ENCODE results near the gene TRIM31.
"Not testable (repeated sequence)": the region's sequence is repeated elsewhere in the genome, so short reads cannot be mapped to it uniquely, and the experiment has no call there.

The TRIM31 gene

GRCh38 chr6:30149234-30149633 is 36.3 kb upstream of the TRIM31 start:
- FAIRE-seq (no peak), DNase-seq (ENCODE audit: low spot score) (no peak)

DNA sequence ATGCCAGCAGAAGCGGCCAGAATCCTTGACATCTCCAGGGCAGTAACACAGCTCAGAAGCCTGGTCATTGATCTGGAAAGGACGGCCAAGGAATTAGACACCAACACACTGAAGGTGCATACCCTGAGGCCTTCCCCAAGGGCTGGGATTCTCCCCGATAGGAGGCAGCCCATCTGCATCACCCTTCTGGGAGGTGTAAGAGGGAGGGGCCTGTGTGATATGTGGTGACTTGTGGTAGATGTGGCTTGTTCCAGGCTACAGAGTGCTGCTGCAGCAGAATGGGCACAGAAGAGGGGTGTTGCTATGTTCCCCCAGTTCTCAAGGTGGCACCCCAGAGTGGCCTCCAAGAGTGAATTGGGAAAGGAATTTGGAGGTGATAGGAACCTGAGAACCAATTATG is 34.2 kb upstream of the TRIM31 start:
- no peak for FAIRE-seq
- DNase-seq (ENCODE audit: low spot score) = no peak

DNA sequence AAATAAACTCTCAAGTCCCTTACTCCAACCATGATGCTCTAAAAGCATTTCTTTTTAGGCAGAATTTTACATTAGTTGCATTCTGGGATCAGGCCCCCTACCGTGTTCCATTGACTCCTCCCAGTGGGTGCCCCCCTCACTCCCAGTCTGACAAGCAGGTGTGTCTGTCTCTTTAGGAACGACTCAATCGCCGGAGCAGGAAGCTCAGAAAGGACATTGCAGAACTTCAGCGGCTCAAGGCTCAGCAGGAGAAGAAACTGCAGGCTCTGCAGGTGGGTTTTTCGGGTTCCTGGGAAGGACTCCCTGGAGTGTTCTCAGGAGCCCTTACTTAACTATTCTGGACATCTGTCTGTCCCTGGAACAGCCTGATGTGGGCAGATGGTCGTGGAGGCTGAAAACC is 32.9 kb upstream of the TRIM31 start:
- FAIRE-seq (no peak), DNase-seq (ENCODE audit: low spot score) (no peak)

DNA sequence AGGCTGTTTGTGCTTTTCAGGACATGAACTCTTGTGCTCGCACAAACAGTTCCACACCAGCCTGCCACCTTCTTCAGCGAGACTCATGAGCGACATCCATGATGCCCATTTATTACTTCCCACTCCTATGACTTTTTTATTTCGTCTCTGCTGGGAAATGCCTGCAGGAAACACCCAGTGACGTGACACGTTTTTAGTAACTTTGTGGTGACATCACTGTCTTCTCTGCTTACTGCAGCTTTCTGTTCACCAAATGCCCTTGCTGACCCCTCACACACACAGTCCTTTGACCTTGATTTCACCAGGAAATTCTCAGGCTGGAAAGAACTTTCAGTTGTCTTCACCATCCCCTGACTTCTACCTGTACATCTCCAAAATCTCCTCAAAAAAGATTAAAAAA is 31.9 kb upstream of the TRIM31 start:
- FAIRE-seq (no peak), DNase-seq (ENCODE audit: low spot score) (no peak)

DNA sequence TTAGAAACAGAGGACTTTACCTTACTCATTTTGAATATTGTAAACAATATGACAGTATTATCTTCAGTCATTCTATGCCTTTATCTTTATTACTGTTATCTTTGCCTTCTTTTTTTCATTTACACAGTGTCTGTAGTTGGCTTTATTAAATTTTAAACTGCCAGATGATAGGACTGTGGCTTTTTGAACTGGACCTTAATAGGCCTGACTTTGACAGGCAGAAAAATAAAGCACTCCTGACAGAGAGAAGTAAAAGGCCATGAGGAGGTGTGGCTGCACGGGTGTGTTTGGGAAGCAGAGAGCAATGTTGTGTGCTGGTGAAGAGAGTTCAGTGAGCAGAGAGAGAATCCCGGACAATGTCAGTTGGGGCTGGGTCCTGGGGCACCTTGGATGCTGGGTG is 30.9 kb upstream of the TRIM31 start:
- FAIRE-seq = no peak
- DNase-seq (ENCODE audit: low spot score) = no peak

GRCh38 chr6:30142665-30143064 is 29.8 kb upstream of the TRIM31 start:
- no peak for FAIRE-seq
- no peak for DNase-seq (ENCODE audit: low spot score)

DNA sequence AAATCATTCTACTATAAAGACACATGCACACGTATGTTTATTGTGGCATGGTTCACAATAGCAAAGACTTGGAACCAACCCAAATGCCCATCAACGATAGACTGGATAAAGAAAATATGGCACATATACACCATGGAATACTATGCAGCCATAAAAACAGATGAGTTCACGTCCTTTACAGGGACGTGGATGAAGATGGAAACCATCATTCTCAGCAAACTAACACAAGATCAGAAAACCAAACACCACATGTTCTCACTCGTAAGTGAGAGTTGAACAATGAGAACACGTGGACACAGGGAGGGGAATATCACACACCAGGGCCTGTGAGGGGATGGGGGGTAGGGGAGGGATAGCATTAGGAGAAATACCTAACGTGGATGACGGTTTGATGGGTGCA is 27.4 kb upstream of the TRIM31 start:
- FAIRE-seq; DNase-seq (ENCODE audit: low spot score): not testable (repeated sequence)

GRCh38 chr6:30136570-30137286 is 23.8 kb upstream of the TRIM31 start:
- DNase-seq (ENCODE audit: low spot score) = no peak
- FAIRE-seq = no peak

DNA sequence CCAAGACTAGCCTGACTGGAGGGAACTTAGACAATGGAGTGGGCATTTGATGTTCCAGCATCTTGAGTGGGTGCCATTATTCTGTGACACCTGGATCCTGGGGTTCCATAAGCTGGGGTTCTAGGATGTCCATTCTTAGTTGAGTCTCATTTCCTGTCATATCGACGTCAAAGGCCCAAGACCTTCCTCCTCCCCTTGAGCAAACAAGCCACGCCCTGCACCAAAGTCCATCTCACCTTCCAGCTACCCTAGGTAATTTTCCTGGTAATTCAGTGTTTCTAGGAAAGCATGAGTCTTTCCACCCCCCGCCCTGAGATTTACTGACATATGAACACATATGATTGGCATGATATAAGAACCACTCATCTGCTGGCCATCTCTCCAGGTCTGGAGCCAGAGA is 22.9 kb upstream of the TRIM31 start, which contains the start of gene TRIM40:
TSS of gene TRIM40 (plus strand) at position 384 of the 400 bp plus-strand sequence. CDS start 897 bp downstream, outside the sequence.
- DNase-seq (ENCODE audit: low spot score) = no peak
- FAIRE-seq = no peak

- FAIRE-seq (no peak), DNase-seq (ENCODE audit: low spot score) (no peak)
Observed at GRCh38 chr6:30135147-30135546, 22.3 kb upstream of the TRIM31 start.

DNA sequence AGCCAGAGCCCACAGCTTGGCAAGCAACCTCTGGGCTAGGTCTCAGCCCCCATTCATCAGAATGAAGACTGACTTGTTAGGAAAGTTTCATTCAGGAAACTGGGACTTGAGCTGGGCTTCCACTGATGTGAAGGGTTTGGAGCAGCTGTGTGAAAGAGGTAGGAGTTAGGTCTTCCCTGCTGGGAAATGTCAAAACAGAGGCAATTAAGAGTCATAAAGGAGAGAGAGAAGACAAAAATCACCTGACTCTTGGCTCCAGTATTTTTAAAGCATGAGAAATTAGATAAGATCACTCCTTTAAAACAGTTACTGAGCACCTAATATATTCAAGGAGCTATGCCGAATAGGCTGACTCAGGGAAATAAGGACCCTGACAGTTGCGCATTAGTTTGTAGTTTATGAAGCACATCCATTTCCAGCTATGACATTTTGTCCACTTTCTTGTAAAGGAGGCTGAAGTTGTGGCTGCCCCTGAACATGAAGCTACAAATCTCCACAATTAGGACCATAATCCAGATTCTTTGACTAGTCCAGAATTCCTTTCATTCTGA is 19.1 kb upstream of the TRIM31 start:
- DNase-seq (ENCODE audit: low spot score) = no peak
- FAIRE-seq = no peak

- FAIRE-seq (peak; percentile 20), DNase-seq (ENCODE audit: low spot score) (peak; percentile 67)
Observed at GRCh38 chr6:30130887-30131862, 18.3 kb upstream of the TRIM31 start.

- DNase-seq (ENCODE audit: low spot score) = no peak
Observed at GRCh38 chr6:30130179-30130679, 17.3 kb upstream of the TRIM31 start.

DNA sequence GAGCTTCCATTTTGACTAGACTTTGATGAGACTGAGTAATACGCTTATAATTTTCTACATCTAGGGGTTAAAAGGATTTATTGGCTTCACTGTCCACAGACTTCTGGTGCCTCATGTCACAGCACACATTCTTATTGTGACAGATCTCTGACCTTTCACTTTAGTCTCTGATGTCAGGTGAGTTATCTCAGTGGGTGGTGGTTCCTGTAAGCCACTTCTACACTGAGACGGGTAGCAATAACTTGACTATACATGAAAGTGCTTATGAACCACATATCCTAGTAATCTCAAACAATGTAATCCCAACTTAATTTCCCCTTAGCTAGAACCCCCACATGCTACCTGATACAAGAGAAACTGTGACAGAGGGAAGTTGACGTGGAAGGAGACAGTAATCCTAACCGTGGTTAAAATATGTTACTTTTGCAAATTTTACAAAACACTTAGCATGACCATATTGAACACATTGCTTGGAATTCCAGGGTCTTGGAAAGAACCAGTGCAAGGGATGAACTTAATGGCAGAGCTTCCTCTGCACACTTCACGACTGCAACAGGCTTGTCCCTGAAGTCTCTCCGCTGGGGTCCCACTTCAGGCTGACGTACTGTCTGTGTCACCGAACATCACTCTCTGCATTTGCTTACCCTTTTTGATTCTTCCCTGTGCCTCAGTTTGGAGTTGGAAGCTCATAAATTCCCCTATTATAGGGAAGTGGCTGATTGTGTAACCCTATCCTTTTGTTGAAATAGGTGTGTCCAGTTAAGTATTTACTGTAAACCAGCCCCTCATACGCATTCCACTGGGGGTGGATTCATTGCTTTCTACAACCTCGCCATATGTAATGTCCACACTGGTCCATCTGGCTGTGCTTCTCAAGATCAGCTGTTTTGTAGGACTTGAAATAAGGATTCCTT is 16.6 kb upstream of the TRIM31 start:
- DNase-seq (ENCODE audit: low spot score) (no peak), FAIRE-seq (no peak)

More at GRCh38 chr6:30130179-30130679, 17.3 kb upstream of the TRIM31 start:
- FAIRE-seq = no peak

DNA sequence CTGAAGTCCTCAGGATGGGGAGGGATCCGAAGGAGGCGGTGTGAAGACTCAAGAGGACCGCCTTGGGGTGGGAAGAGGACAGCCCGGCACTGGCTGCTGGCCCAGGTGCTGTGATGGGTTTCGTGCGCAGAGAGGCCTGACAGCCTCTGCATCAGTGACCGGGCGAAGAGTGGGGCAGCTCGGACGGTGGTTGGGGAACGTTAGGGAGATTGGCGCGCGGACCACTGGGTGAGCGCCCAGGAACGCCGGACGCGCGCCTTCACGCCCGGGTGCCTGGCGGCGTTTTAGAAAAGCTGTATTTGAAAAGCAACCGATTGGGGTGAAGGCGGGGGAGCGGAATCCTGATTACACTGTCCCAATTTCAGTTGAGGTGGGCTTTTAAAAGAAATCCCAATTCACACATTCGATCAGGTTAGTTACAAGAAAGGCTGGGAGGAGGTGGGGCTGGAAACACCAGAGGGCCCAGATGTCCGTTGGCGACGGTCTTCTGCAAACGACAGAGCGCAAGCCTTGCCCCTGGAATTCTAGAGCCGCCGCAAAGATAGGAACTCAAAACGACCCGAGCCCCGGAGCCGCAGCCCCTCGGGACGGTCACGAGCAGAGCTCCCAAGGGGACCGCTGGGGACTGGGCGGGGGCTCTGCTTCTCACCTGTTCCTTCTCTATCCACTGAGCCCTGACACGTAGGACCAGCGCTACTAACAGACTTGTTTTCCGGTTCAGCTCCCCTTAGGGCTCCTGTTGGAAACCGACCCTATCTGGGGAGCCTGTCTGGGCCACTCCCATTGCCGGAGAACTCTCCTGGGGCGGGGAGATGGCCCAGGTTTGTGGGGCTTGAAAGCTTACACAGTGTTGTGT is 14.6 kb upstream of the TRIM31 start:
- DNase-seq (ENCODE audit: low spot score) = no peak
- no peak for FAIRE-seq

GRCh38 chr6:30122515-30122914 is 9.6 kb upstream of the TRIM31 start:
- FAIRE-seq (no peak), DNase-seq (ENCODE audit: low spot score) (no peak)

DNA sequence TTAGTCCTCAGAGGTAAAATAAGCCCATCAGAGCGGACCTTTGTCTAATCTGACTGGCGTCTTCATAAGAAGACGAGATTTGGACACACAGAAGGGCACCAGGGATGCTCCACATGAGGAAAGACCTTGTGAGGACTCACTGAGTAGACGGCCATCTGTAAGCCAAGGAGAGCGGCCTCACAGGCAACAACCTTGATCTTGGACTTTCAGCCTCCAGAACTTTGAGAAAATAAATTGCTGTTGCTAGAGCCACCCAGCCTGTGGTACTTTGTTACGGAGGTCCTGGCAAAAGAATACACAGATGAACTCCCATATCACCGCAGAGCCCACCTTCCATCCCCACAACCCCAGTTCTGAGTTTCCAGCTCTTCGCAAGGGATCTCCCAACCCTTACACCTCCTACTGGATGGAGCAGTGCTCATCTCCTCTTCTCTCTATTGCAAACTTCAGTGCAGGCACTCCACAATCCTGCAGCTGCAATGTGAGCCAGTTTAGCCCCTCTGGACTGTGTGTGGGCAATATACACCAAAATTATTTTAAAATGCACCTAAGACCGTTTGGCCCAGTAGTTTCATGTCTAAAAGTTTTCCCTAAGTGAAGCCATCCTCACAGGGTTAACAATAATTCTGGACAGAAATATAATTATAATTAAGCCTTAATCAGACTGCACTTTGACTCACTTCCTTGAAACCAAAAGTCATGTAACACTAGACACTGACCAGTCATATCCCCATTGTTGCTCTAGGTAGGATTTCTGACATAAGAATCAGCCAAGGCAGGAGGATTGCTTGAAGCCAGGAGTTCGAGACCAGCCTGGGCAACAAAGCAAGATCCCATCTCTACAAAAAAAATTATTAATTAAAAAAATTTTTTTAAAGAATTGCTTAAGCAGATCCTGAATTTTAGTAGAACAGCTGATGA is 8.8 kb upstream of the TRIM31 start:
- no peak for DNase-seq (ENCODE audit: low spot score)
- FAIRE-seq = no peak

GRCh38 chr6:30118691-30119090 is 5.8 kb upstream of the TRIM31 start:
- FAIRE-seq; DNase-seq (ENCODE audit: low spot score): not testable (repeated sequence)

DNA sequence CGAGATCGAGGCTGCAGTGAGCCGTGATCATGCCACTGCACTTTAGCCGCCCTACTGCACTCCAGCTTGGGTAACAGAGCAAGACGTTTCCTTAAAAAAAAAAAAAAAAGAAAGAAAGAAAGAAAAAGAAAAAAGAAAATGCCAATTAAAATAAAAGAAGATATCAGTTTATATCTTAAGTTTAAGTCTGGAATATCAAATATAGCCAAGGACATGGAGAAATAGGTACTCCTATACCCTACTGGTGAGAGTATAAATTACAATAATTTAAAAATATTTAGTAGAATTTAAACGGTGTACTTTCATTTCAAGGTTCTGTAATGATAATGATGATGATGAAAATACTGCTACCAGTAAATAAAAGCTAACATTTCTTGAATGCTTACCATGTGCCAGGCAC is 3.8 kb upstream of the TRIM31 start:
- DNase-seq (ENCODE audit: low spot score) (no peak), FAIRE-seq (no peak)

Measured in RCC 7860 (cell line).